HG03103 (cell line): ENCODE results near the gene TAS2R38.

ENCODE experiments used
- ATAC-seq: cut with Tn5 transposase; IDR thresholded peaks from one replicate; pipeline ENCODE4 v1.9.1; 2021; ENCODE audit warnings: low read depth; ENCODE audit not compliant: unreplicated experiment

TAS2R38 gene

DNA sequence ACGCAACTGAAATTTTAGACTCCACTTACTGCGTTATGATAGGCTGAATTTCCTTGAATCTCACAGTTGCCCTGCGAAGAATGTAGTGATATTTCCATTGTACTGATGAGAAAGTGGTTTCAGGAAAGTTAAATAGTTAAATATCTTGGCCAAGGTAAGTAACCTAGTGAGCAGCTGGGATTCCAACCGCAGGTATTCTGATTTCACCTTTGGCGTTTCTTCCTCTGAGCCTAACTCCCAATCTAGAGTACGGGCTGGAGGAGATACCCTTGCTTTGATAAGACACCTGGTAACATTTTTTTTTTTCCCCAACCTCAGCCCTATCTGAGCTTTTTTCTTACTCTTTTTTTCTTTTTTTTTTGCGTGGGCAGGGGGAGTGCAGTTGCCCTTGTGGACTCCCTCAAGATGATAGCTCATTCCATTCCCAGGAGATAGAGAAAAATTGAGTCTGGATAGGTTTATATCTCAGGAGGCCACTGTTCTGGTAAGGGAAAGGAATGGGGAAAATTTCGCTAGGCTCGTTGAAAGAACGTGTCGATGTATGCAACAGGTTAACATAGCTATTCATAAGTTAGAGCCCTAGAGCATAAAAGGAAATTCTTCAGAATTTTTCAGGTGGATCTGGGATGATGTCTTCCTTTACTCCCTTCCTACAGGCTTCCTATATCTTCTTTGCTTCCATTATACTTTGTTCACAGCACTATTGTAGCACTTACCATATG is 3.1 kb upstream of the TAS2R38 start:
- ATAC-seq: no peak

DNA sequence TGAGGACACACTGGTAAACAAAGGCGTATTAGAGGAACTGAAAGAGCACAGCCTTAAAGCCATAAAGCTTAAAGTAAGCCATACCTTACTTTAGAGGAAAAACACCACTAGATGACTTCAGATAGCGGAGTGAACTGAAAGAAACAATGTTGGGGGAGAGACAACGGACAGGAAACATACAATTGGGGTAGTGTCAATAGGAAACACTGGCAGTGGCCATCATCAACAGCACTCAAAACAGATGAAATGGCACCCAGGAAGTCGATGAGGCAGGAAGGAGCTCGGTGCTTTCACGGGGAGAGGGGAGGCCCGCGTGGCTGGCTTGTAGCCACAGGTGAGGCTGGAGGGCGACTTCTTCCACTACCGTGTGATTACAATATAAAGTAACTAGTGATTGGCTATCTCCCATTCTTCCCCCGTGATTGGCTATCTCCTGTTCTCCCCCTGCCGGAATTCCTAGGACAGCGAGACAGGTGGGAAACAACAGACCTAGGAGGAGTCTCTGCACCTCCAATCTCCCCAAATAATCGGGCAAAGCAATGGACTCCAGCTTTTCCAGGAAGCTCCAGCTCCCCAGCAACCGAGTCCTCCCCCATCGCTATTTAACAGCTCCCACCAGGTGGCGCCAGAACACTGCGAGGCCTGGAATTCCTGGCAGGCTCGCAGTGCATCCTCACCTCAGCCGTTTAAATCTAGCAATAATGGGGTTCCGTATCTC is 2.4 kb upstream of the TAS2R38 start:
- ATAC-seq: peak; percentile 74

DNA sequence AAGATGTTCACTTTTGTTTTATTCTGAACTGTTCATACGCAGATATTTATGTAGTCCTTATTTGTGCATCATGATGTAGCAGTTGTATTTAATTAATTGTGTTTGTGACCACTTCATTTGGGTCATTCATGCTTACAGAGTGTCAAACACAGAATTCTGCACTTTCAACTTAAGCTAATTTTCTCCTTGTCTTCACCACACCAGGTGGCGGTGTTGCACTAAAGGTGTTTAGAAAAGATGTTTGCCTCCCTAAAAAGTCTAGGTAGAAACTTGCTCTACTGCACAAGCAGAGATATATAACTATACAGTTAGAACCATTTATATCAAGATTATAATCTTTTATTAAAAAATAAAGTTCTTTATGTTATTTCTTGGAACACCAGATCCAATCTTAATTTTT is 1.3 kb upstream of the TAS2R38 start:
- no peak for ATAC-seq

DNA sequence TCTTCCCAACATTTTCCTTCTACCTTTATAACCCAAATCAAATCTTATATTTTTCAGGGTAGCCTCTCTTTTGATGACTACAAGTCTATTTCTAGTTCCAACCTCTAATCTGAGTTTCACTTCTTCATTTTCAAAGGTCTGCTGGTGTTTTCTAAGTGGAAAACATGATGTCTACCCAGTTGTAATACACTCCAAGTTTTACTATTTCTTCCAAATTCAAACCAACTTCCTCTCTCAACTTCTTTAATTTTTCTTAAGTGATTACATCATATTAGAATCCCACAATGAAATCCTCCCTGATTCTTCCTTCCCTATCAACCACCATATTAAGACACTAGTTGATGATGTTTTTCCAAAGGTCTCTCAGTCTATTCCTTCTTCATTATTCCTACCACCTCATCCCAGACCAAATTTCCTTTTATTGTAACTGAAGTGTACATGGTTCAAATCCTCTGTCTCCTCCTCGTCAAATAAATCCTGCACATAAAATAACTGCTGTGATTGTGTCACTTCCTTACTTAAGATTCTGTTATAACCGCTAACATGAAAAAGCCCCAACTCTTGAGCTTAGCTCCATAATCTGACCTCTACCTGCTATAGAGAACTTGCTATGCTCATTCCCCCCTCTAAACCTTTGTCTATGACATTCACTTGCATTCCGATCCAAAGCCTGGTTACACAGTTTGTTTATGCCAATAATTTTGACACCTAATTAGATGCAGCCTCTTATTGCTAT is 12.7 kb downstream of the TAS2R38 start:
- peak; percentile 99 for ATAC-seq

DNA sequence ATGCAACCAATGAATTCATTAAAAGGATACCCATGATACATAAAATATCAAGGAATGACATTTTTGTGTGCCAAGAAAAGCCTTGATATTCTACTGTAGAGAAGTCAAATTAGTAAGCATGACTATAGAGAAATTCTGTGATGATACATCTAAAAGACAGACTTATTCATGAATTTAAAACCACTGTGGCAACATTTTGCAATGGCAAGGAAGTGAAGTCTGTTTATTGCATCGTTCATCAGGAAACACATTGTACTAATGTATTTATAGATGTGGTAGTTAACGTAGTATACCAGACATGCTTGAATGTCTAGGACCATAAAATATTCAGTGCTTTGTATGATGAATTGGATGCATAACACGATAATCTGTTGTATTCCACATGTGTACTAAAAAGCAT is 17.5 kb downstream of the TAS2R38 start:
- no peak for ATAC-seq

DNA sequence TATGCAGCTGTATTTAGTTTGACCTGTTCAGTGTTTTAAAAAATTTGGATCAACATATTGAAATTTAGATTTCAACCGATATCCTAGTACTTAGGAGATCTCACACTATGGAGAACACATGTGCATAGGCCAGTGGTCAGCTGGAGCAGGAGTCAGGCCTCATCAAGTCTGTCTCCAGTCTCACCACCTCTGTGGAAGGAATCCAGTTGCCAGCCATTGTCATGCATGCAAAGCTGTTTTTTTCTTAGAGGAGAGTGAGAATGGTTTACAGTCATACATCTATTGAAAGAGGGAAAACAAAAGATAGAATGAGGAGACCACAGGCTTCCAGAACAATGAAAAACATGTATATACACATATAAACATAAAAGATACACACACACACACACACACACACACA is 19.2 kb downstream of the TAS2R38 start:
- no peak for ATAC-seq

DNA sequence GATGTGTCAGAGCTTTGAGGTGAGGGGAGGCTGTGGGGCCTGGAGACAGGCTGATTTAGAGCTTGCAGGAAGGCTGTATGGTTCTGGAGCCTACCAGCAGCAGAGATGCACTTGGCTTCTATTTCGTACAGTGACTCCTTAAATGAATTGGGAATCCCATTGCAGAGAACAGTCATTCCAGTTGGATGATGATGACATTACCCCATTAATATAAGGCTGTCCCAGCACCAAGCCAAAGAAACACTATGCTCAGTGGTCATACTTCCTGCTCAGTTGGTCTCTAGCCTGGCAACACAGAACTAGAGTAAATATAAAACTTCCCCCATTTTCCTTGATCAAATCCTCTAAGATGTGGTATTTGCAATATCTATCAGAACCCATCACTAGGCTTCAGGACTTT is 21.1 kb downstream of the TAS2R38 start:
- no peak for ATAC-seq

DNA sequence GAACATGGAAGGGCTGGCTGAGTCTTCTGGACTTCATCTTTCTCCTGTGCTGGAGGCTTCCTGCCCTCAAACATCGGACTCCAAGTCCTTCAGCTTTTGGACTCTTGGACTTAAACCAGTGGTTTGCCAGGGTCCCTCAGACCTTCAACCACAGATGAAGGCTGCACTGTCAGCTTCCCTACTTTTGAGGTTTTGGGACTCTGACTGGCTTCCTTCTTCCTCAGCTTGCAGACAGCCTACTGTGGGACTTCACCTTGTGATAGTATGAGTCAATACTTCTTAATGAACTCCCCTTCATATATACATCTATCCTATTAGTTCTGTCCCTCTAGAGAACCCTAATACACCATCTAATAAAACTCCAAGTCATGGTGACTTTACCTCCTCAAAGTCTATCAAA is 22.8 kb downstream of the TAS2R38 start:
- no peak for ATAC-seq

DNA sequence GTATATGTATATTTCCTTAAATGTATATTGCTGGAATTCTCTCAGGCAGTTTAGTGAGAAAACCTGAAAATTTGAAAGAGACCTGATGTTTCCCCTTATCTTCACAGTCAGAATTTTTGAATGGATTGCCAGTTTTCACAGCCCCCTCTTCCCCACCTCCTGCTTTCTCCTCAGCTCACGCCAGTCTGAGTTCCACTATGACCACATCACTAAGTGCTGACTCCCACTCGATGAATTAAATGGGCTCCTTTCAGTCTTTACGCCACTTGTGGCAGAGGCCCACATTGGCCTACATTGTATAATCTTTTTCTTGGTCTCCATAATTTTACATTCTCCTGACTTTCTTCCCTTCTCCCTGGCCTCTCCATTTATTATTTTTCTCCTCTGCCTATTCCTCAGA is 23.7 kb downstream of the TAS2R38 start:
- ATAC-seq: no peak

DNA sequence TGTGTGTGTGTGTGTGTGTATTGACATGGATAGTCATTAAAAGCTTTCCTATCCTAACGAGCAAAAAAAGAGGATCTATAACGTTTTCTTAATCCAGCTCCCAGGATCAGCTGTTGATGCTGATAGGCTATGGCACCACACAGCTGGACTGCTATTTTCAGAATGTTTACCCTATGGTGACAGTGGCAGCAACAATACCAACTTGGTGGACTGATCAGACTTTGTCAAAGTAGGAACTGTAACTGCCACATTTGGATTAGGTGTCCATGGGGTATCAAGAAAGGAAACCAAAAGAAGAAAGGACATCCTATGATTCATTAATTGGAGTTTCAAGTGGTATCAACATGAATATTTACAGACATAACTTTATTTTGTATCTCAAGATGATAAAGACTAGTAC is 24.1 kb downstream of the TAS2R38 start:
- no peak for ATAC-seq

DNA sequence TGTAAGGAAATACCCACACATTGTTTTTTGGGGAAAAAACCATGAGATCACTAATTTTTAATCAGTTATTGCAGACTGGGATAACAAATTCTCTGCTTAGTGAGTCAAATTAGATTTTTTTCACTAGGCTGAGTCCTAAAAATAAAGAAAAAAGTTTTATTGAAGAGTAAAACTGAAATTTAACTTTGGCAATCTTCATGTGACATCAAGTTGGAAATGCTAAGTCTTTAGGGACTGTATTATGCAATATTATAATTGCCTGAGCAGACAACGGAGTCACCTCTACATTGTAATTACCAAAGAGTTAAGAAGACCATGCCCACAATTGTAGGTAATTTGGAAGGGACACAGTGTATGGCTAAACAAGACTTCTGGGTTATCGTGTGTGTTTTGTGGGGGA is 24.6 kb downstream of the TAS2R38 start:
- no peak for ATAC-seq

DNA sequence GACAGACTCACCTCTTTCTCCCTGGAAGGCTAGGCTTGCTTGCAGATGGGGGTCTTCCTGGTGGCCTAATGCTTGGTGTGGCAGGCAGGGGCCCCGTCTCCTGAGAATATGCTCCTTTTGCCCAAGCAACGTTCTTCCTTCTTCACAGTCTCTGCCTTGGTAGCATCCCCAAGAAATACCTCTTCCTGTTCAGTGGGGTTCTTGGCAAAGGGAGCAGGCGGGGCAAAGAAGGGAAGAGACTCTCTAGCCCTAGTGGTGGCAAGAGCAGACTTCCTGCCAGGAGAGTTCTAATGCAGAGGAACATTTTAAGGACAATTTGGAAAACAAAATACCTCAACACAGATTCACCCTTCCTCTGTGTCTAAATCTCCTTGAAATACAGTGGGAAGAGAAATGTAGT is 26.8 kb downstream of the TAS2R38 start, which contains the start of gene CLEC5A:
Gene CLEC5A, minus strand, starts transcription at position 179 of the 400 bp plus-strand sequence. CDS start 682 bp downstream, outside the sequence.
- no peak for ATAC-seq

DNA sequence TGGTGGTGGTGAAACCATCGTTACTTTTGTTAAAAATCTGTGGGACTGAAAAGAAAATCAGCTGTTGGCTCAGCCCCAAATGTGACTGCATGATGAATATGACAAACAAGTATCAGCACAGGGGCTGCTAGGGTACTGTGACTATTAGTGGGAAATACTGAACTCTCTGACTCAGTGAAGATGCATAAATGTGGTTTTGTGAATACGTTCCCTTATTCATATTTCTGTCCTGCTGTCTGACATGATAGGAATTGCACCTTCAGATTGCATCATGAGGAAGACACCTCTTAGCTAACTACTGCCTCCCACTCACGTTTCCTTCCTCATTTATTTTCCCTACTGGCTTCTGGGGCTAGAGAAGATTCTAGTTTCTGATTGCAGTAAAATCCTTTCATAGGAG is 28.2 kb downstream of the TAS2R38 start:
- no peak for ATAC-seq

DNA sequence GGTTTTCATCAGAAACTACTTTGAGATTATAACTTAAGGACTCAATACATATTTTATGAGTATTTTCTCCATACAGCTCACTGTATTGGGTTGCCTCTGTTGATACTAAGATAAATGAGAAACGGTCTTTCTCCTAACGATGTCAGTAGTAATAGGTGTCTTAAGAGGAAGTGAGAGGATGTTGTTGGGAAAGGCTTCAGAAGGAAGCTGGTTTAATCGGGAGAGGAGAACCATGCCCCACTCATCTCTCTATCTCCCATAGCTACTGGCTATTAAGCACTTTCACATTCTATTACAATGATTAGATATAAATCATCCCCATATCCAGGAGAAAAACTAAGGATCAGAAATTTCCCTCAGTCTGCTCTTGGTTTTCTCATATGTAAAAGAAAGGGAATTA is 28.8 kb downstream of the TAS2R38 start:
- ATAC-seq: no peak

DNA sequence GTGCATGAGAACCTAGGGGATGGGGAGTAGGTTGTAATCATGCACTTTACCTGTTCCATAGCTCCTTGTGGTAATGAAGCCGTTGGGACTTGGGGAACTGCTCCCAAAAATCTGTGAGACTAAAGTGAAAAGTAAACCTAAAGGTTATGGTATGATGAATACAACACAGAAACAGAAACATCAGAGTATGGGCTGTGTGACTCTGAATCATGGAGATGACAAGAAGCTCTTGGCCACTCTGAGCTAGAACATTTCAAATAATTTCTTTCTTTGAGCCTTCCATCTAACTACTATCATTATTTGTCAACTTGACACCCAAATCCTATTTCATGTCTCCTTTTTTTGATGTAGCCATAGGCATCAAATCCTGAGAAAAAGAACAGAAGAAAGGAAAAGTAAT is 29.7 kb downstream of the TAS2R38 start:
- no peak for ATAC-seq

DNA sequence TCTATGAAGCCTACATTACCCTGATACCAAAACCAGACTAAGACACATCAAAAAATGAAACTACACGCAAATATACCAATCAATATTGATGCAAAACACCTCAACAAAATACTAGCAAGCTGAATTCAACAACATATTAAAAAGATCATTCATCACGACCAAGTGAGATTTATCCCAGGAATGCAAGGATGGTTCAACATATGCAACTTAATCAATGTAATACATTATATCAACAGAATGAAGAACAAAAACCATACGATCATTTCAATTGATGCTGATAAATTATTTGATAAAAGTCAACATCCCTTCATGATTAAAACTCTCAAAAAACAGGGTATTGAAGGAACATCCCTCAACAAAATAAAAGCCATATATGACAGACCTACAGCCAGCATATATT is 32.5 kb downstream of the TAS2R38 start:
- ATAC-seq: no peak

DNA sequence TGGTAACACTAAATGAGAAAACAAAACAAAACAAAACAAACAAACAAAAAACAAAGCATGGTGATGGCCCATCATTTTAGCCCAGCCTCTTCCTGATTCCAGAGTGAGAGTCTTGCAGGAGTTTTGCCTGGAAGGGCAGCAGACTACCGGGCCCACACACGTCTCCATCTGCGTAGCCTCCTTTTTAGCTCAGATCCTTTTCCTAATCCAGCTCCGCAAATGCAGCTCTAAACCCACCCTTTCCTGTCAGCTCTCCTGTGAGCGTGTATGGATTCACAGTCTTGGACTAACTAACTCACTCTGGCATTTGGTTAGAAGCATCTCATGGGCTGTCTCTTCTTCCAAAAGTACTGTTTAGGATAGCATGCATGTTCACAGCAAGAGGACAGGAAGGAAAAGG is 43.4 kb downstream of the TAS2R38 start:
- ATAC-seq: no peak

DNA sequence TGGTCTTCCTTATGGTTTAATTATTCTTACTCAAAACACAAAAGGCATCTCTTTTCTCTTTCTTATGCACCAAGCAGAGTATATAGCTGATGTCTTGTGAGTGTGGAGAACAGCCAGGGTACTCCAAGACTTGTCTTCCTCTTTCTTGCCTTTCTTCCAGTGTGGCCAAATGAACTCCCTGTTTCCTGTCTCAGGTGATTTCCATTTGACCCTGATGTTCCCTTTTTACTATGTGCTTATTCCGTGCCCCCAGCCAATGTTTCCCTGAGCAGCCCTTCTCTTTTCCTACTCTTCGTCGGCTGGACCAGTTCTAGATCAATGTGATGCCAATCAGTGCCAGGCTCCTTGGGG is 44.8 kb downstream of the TAS2R38 start:
- no peak for ATAC-seq

DNA sequence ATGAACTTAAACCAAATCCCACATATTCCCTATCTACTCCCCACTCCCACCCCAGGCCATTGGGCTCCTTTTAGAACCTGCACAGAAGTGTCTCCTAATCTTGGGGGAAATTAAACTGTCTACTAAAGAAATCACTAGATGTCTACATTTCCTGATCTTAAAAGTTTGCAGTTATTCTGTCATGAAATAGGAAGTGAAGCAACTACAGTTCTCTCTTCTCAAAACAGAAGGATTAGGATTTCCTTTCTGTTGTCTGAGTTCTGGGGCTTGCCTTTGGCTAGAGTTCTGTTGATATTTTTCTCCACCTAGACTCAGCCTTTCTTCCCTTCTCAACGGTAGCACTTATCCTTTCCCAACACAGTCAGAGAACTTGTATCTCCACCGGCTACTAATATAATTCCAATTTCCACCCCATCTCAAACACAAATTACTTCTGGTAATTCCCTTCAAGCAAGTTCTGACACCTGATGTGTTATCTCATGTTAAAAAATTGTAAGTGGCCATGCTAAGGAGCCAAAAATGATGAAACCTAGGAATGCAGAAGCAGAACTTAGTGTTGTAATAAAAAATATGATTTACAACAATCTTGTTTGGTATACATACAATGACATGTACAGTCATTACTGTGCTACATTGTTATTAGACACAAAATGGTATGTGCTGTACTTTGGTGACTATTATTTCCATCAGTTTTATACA is 45.3 kb downstream of the TAS2R38 start:
- ATAC-seq: no peak
